OCI-LY3 (cell line): ENCODE data around the gene B3GAT3.

ENCODE experiments used
- CTCF ChIP-seq: fragments of 200-600, 300-600 bp; sonication (generic); IDR thresholded peaks from 2 replicates; pipeline ENCODE4 v1.5.1; 2014; ENCODE audit warnings: antibody characterized with exemption, low read length, low read depth
- EZH2phosphoT487 ChIP-seq: fragments of 200-600 bp; shearing (Covaris generic); IDR thresholded peaks from 2 replicates; pipeline ENCODE4 v1.6.1; 2018; ENCODE audit warnings: antibody characterized with exemption, mixed run types, low read depth

GRCh38 chr11:62627713-62628112, 5.9 kb upstream of the B3GAT3 start:
- TF ChIP-seq CTCF (no peak), EZH2phosphoT487 (no peak)
